AG09309 (cell line): ENCODE results near the gene MXD1.

Experiments used
- DNase-seq: peaks from one replicate; pipeline ENCODE4 v3.0.0-alpha.2; 2010; ENCODE audit warnings: low read depth
- H3K4me3 ChIP-seq: 2 replicates; pipeline ENCODE4 v1.5.1; 2011; ENCODE audit warnings: mild to moderate bottlenecking, low read depth, low read length, moderate library complexity; ENCODE audit not compliant: control insufficient read depth
- TF ChIP-seq, protein P1 (sequence below): IDR thresholded peaks from 2 replicates; pipeline ENCODE4 v1.5.1; 2011; ENCODE audit warnings: mild to moderate bottlenecking, low read depth, low read length, inconsistent platforms; ENCODE audit not compliant: insufficient read depth, control insufficient read depth; ENCODE audit errors: missing control alignments

The MXD1 gene

DNA sequence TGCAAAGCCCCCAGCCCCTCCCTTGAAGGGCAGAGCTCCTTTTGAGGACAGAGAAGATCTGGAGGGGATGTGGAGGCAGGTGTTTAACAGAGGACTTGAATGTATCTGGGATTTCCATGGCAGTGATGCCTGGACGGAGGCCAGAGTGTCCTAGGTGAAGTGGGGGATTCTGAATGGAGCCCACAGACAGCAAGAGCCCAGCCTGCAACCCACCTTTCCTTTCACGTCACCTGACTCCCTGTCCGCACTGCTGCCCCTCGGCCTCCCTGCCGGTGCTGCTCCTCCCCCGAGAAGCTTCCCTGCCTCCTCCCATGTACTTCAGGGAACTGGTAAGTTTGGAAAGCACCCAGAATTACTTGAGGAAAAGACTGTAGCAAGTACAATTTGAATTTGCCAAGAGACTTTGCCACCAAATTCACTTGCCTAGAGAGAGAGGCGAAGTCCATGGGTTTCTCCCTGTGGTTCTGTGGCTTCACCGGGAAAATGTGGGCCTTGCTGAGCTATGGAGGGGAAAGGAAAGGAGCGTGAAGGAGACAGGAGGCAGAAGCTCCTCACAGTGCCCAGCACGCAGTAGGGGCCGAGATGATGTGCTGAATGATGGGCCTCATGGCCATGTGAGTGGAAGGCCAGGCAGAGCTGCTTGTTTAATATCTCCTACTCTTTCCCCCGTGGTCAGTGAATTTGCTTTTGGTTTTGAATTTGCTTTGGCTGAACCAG is 60.4 kb downstream of the MXD1 start:
- no peak overlapping the region for H3K4me3 ChIP-seq
- TF ChIP-seq, protein P1, sequence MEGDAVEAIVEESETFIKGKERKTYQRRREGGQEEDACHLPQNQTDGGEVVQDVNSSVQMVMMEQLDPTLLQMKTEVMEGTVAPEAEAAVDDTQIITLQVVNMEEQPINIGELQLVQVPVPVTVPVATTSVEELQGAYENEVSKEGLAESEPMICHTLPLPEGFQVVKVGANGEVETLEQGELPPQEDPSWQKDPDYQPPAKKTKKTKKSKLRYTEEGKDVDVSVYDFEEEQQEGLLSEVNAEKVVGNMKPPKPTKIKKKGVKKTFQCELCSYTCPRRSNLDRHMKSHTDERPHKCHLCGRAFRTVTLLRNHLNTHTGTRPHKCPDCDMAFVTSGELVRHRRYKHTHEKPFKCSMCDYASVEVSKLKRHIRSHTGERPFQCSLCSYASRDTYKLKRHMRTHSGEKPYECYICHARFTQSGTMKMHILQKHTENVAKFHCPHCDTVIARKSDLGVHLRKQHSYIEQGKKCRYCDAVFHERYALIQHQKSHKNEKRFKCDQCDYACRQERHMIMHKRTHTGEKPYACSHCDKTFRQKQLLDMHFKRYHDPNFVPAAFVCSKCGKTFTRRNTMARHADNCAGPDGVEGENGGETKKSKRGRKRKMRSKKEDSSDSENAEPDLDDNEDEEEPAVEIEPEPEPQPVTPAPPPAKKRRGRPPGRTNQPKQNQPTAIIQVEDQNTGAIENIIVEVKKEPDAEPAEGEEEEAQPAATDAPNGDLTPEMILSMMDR = no peak
- DNase-seq = no peak

DNA sequence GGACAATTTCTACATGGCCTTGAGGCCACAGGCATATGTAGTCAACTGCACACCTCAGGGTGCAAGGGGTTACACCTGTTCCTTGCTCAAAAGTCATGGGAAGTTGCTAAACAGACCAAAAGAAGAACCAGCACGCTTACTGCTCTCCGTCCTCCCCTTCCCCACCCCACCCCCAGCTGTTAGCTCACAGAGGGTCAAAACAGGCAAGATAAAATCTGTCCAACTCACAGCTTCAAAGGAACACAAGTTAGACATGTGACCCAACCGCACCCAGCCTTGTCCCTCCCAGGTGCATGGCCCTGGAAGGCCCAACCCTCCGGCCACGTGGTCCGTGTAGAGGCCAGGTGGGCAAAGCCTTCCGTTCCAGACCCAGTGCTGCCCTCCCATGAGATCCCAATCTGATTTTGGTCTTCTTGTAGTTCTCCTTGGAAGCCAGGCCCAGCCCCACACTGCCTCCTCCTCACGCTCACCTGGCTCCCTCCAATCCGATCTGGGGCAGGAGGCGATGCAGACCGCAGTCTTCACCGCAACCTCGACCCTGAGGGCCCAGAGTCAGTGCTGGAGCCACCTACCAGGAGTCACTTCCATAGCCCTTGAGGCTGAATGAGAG is 61.0 kb downstream of the MXD1 start:
- TF ChIP-seq, protein P1 = no peak
- DNase-seq = no peak

DNA sequence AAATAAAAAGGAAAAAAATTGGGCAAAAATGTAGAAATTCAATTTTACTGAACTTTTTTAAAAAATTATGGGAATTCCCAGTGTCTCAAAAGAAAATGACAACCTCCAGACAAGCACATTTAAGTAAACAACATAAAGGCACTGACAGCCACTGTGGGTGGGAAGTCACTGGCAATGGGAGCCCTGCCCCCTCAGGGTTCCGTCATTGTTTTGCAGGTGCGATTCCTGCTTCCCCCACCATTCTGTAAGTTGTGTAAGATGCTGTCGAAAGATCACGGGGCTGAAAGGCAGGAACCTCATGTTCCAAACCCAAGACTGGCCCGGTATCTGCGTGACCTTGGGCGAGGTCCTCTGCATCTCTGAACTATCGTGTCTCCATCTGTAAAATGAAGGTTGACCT is 62.3 kb downstream of the MXD1 start:
- TF ChIP-seq, protein P1 = no peak

More for the DNA sequence above, 61.0 kb downstream of the MXD1 start:
- H3K4me3 ChIP-seq = no peak overlapping the region

DNA sequence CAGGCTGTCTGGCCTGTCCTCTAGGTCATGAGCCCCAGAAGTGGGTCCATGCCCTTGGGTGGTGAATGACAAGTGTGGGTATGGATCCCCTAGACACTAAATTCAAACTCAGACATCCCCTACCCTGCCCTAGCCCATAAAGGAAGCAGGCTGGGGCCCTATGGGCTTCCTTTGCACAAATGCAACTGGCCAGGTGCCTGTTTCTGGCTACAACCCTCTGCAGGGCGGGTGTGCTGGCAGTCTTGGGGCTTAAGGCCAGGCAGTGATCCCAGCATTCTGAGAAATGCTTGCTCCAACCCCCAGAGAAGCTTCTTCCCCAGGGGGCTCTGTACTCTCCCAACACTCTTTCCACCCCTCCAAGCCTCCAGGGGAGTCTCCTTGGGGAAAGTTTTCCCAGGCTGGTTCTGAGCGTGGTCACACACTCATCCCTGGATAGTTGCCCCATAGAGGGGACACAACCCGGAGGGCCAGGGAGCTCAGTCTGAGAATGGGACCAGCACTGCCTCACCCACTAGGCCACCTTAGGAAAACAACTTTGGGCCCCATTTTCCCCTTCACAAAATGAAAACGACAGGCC is 63.1 kb downstream of the MXD1 start:
- DNase-seq = no peak
- TF ChIP-seq, protein P1 = no peak
- H3K4me3 ChIP-seq = no peak overlapping the region

More for the DNA sequence above, 62.3 kb downstream of the MXD1 start:
- no peak overlapping the region for H3K4me3 ChIP-seq
- no peak for DNase-seq

DNA sequence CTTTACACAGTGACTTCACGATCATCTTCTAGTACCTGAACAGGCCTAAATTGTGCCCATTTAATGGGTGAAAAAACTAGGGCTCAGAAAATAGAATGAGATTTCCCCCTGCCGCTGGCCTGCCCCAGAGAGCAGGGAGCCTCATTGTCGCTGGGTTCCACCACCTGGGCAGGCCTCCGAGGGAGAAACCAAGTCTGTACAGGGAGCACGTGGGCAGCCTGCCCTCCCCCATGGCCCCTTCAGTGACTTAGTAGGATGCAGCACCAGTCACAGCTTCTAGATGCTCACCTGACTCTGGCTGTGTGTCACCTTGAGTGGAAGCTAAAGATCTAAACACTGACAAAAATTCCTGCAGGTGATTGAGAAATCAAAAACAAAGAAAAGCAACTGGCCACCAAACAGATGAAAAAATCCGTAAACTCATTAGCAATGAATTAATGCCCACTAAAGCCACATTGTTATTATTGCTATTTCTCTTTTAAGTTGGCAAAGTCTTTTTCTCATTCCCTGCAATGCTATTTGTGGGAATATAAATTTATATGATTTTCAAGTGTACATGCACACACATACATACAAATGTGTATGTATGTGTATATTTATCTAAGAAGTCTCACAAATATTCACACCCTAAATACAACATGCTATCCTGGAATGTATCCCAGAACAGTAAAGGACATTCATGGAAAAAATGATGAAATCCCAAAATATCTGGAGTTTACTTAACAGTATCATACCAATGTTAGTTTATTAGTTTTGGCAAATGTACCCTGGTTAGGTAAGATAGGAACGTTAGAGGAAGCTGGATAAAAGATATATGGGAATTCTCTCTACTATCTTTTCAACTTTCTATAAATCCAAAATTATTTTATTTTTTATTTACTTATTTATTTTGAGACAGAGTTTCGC is 65.2 kb downstream of the MXD1 start:
- TF ChIP-seq, protein P1 = no peak
- peak; percentile 41 for DNase-seq
- H3K4me3 ChIP-seq = no peak overlapping the region

DNA sequence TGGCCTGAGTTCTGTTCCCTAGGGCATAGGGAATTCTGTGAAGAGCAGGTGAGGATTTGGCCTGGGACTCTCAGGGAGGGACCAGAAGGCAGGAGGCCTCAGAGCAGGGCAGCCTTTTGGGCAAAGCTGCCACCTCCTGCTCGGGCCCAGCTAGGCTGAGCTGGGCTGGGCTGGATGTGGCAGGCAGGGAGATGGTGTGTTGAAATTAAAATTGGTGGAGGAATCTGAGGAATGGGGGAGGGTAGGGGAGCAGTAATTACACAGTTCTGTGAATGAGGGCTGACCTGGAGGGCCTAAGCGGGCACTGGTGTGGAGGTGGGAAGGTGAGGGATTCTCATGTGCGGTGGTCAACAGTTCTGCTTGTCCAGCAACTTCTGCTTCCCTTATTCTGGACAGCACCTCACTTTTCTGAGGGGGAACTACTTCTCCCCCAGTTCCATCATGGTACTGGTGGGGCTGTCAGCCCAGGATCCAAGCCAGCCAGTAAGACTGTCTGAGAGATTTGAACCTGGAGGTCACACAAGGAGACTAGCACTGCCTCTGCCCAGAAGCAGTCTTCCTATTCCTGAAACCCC is 68.6 kb downstream of the MXD1 start:
- DNase-seq = no peak

More for the DNA sequence above, 68.6 kb downstream of the MXD1 start:
- TF ChIP-seq, protein P1 = no peak
- H3K4me3 ChIP-seq = no peak overlapping the region
